GM10266 (cell line): Measurements from ENCODE around the gene ZBTB45.

Source experiments
- DNase-seq: peaks from one replicate; pipeline ENCODE4 v3.0.0; 2012; ENCODE audit errors: extremely low spot score
- TF ChIP-seq, protein P1 (sequence below): IDR thresholded peaks from 2 replicates; pipeline ENCODE4 v1.5.1; 2012; ENCODE audit warnings: mild to moderate bottlenecking, low read depth; ENCODE audit not compliant: control insufficient read depth, insufficient read depth; ENCODE audit errors: missing control alignments

ZBTB45 gene

DNA sequence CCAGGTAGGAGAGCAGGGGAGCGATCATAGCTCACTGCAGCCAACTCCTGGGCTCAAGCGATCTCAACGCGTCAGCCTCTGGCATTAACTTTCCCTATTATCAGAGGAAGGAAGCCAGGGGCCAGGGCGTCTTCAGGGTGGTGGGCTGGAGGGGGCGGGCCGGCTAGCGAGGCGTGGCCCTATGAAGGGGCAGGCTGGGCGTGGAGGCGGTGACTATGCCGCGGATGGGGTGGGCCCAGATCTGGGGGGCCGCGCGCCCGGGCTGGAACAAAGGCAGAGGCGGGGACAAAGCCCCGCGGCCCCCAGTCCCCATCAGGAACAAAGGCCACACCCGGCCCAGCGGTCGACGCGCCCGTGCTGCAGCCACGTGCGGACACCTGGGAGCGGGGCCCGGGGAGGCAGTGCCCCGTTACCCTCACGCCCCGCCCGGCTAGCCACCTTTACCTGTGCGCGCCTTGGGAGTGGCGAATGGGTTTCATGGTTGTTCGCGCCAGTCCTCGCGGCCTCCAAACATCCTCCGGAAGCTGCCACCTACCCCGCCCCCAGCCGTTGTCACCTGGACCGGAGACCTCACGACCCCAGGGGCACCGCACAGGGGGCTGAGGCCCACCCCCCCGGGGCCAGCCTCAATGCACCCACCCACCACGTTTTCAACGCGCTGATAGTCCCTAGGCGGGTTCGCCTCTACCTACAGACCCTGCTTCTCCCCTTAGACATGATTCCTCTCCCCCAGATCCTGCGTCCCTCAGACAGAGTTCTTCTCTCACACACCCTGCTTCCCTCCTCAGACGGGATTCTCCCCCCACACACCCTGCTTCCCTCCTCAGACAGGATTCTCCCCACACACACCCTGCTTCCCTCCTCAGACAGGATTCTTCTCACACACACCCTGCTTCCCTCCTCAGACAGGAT is 18.9 kb upstream of the ZBTB45 start:
- TF ChIP-seq, protein P1, sequence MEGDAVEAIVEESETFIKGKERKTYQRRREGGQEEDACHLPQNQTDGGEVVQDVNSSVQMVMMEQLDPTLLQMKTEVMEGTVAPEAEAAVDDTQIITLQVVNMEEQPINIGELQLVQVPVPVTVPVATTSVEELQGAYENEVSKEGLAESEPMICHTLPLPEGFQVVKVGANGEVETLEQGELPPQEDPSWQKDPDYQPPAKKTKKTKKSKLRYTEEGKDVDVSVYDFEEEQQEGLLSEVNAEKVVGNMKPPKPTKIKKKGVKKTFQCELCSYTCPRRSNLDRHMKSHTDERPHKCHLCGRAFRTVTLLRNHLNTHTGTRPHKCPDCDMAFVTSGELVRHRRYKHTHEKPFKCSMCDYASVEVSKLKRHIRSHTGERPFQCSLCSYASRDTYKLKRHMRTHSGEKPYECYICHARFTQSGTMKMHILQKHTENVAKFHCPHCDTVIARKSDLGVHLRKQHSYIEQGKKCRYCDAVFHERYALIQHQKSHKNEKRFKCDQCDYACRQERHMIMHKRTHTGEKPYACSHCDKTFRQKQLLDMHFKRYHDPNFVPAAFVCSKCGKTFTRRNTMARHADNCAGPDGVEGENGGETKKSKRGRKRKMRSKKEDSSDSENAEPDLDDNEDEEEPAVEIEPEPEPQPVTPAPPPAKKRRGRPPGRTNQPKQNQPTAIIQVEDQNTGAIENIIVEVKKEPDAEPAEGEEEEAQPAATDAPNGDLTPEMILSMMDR = no peak
- DNase-seq = no peak

DNA sequence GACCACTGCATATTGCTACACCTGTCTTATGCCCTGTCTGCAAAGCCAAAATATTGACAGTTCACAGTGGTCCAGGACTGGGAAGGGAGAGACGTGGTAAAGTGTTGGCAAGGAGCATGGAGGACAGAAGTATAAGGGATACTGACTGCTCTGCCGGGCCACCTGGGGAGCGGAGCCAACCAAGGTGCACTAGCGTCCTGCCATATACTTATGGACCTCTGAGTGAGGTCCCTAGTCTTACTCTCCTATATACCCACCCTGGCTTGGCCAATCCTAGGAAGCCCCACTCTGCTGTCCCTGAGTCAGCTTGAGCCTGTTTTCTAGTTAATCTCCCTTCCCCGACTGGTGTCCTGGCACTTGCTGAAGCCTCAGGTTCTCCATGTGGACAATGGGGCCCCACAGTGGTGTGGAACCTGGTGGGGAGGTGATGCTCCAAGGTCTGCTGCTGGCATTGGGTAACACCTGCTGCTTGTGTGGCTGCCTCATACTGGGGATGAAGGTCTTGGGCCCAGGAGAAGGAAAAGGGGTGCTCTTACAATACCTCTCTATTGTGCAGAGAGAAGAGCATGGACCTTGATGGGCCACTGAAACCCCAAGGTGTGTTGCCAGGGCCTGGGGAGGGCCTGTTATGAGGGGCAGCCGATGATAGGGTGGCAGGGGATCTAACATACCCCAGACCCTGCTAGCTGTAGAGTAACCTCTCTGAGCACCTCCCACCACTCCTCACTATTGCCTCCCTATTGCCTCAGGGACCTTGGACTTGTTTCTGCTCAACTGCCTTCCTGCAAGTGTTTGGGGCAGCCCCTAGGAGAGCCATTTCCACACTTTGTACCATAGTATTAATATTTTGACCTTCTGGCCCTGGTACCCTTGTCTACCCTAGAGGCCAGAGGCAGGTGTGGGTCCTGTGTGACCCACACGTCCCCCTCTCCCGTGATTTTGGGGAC is 17.5 kb upstream of the ZBTB45 start:
- TF ChIP-seq, protein P1 = no peak
- no peak for DNase-seq

DNA sequence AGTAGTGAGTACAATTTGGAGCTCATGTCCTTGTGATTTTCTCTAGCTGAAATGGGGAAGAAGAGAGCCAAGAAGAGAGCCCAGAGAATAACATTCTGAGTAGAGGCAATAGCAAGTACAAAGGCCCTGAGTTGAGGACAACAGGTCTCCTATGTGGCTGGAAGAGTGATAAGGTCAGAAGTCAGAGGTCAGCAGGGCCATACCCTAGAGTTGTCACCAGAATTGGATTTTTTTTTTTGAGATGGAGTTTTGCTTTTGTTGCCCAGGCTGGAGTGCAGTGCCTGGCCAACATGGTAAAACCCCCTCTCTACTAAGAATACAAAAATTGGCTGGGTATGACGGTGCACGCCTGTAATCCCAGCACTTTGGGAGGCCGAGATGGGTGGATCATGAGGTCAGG is 16.2 kb upstream of the ZBTB45 start:
- no peak for DNase-seq

DNA sequence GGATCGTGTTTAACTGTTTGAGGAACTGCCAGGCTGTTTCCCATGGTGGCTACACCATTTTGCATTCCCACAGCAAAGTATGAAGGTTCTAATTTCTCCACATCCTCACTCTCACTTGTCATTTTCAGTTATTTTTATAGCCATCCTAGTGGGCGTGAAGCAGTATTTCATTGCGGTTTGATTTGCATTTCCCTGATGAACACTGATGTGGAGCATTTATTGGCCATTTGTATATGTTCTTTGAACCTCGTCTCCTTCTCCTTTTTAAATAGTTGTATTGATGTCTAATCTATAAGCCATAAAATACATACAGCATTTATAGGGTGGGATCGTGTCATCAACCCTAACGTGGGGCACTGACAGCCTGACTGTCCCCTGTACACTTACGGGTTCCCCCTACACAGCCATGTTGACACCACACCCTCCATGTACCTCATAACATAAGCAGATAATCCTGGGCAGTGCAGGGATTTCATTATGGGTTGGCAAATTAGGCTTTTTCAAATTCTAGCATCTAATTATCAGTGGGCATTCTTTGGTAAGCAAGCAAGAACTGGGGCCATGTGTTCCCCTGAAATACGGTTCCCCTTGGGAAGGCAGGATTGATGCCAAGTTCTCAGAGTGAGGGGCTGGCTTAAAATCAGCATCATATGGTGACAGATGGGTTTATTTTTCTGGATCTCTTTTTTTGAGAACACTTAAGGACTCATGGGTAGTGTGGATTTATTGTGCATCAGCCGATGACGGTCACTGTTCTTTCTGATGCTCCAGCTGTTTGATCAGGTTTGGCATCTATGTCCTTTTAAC is 11.6 kb upstream of the ZBTB45 start:
- no peak for DNase-seq
- TF ChIP-seq, protein P1 = no peak

More for the DNA sequence above, 16.2 kb upstream of the ZBTB45 start:
- TF ChIP-seq, protein P1 = no peak

- TF ChIP-seq, protein P1 = no peak
- no peak for DNase-seq
Measured at GRCh38 chr19:58529405-58529804, 9.8 kb upstream of the ZBTB45 start.

- TF ChIP-seq, protein P1 = no peak
- DNase-seq = no peak
Measured at GRCh38 chr19:58522709-58523108, 3.1 kb upstream of the ZBTB45 start.
